Vagina (tissue), 2 donors: ENCODE data around the gene SHANK3. TPM values are rescaled to one million over a fixed set of nuclear protein-coding genes. Genes with fewer than 3 reads are reported as not detected.

Experiments used
- DNase-seq, 2 donors: peaks; one replicate each; pipeline ENCODE4 v3.0.0-alpha.2; 2017; ENCODE audit errors: extremely low spot score in 2 of 2
- H3K27ac ChIP-seq: fragments of 200-600 bp; sonication (generic); one replicate; pipeline ENCODE4 v1.5.1; 2019
- H3K27me3 ChIP-seq: fragments of 200-600 bp; sonication (generic); one replicate; pipeline ENCODE4 v1.5.1; 2019
- H3K36me3 ChIP-seq, 2 donors: fragments of 200-600 bp; sonication (generic); one replicate each; pipeline ENCODE4 v1.5.1; 2017 to 2019
- H3K4me1 ChIP-seq: fragments of 200-600 bp; sonication (generic); one replicate; pipeline ENCODE4 v1.5.1; 2019
- H3K4me3 ChIP-seq, 2 donors: fragments of 200-600 bp; sonication (generic); 1 replicate in 1 of 2; 2 replicates in 1 of 2; pipeline ENCODE4 v1.5.1; 2016 to 2019
- H3K9me3 ChIP-seq: fragments of 200-600 bp; sonication (generic); one replicate; pipeline ENCODE4 v1.5.1; 2019
- CTCF ChIP-seq, 3 experiments: fragments of 450-650 bp in 2 of 3; fragments of 200-600 bp in 1 of 3; sonication (generic) in 1 of 3; IDR thresholded peaks; one replicate each; pipeline ENCODE4 v1.5.1; 2017 to 2019; ENCODE audit warnings: antibody characterized with exemption in 3 of 3, mild to moderate bottlenecking in 2 of 3, moderate library complexity in 2 of 3
- POLR2A ChIP-seq, 2 donors: fragments of 450-650 bp; IDR thresholded peaks; one replicate each; pipeline ENCODE4 v1.6.1; 2017; ENCODE audit warnings: antibody characterized with exemption in 2 of 2, mild to moderate bottlenecking in 2 of 2, moderate library complexity in 2 of 2
- POLR2AphosphoS5 ChIP-seq, 2 donors: sonication (generic); formaldehyde crosslinking; IDR thresholded peaks; one replicate each; pipeline ENCODE4 v1.9.0; 2017; ENCODE audit warnings: antibody characterized with exemption in 2 of 2, mild to moderate bottlenecking in 2 of 2, low read depth in 1 of 2; ENCODE audit not compliant: insufficient read depth in 1 of 2
- intact Hi-C: fragments of 100-400 bp; cut with DNase I; formaldehyde crosslinking; loops from one replicate; pipeline ENCODE4 v1.15.1; 2023
- total RNA-seq: library from RNA; depleted of rRNA; stranded (reverse); fragments of >200 nt; gene quantifications from one replicate; pipeline ENCODE4 v1.2.3, GENCODE V29; 2016

Gene SHANK3
- total RNA-seq, 1 donor from 2014 or later, result 20.4 TPM

GRCh38 chr22:50674606-50675552 is 2.3 kb downstream of the SHANK3 start:
- peak overlapping the region; percentile 48 to 56 for H3K4me3 ChIP-seq
- peaks cover 18% of the 10 kb centered on the region for H3K4me1 ChIP-seq
- no peak overlapping the region for H3K27ac ChIP-seq
- DNase-seq, result peak in 1 of 2 donors; percentile 82
- intact Hi-C loops, result no loop called here
- no peaks in the 10 kb centered on the region for H3K36me3 ChIP-seq
- H3K9me3 ChIP-seq, result no peaks in the 10 kb centered on the region
- no peak for TF ChIP-seq POLR2AphosphoS5 (IDR thresholded peaks at IDR 0.05; ENCODE audit: insufficient read depth in 1 of 2, low read depth in 1 of 2)
- TF ChIP-seq CTCF (IDR thresholded peaks at IDR 0.05), result no peak
- no peak for TF ChIP-seq POLR2A (IDR thresholded peaks at IDR 0.05)
- H3K27me3 ChIP-seq, result peaks cover 6% of the 10 kb centered on the region

- intact Hi-C loops, result no loop called here
- H3K27ac ChIP-seq, result no peak overlapping the region
- H3K4me3 ChIP-seq, result peak overlapping the region; percentile 48 to 56
- peaks cover 18% of the 10 kb centered on the region for H3K4me1 ChIP-seq
- no peaks in the 10 kb centered on the region for H3K36me3 ChIP-seq
- DNase-seq, result peak; percentile 61 to 81
- no peaks in the 10 kb centered on the region for H3K9me3 ChIP-seq
- no peak for TF ChIP-seq POLR2A (IDR thresholded peaks at IDR 0.05)
- TF ChIP-seq CTCF (IDR thresholded peaks at IDR 0.05), result no peak
- no peak for TF ChIP-seq POLR2AphosphoS5 (IDR thresholded peaks at IDR 0.05; ENCODE audit: insufficient read depth in 1 of 2, low read depth in 1 of 2)
- H3K27me3 ChIP-seq, result peaks cover 6% of the 10 kb centered on the region
Measured at GRCh38 chr22:50675553-50676179, 3.0 kb downstream of the SHANK3 start.

GRCh38 chr22:50676180-50676636 is 3.6 kb downstream of the SHANK3 start:
- intact Hi-C loops, result no loop called here
- TF ChIP-seq CTCF (IDR thresholded peaks at IDR 0.05) (no peak), POLR2A (IDR thresholded peaks at IDR 0.05) (no peak), POLR2AphosphoS5 (IDR thresholded peaks at IDR 0.05; ENCODE audit: insufficient read depth in 1 of 2, low read depth in 1 of 2) (no peak)
- DNase-seq, result peak in 1 of 2 donors; percentile 84
- Histone ChIP-seq H3K4me3 (peak overlapping the region; percentile 24 to 48), H3K9me3 (no peaks in the 10 kb centered on the region), H3K36me3 (no peaks in the 10 kb centered on the region), H3K27me3 (peaks cover 6% of the 10 kb centered on the region), H3K4me1 (peaks cover 18% of the 10 kb centered on the region), H3K27ac (no peak overlapping the region)

GRCh38 chr22:50676661-50677492 is 4.3 kb downstream of the SHANK3 start:
- peak overlapping the region; percentile 24 to 48 for H3K4me3 ChIP-seq
- H3K27me3 ChIP-seq, result peaks cover 6% of the 10 kb centered on the region

More at GRCh38 chr22:50676661-50677492, 4.3 kb downstream of the SHANK3 start:
- DNase-seq, result peak in 1 of 2 donors; percentile 74
- Histone ChIP-seq H3K9me3 (no peaks in the 10 kb centered on the region), H3K4me1 (peaks cover 18% of the 10 kb centered on the region), H3K36me3 (no peaks in the 10 kb centered on the region), H3K27ac (no peak overlapping the region)
- TF ChIP-seq POLR2A (IDR thresholded peaks at IDR 0.05), result no peak
- TF ChIP-seq CTCF (IDR thresholded peaks at IDR 0.05), result no peak
- no peak for TF ChIP-seq POLR2AphosphoS5 (IDR thresholded peaks at IDR 0.05; ENCODE audit: insufficient read depth in 1 of 2, low read depth in 1 of 2)
- intact Hi-C loops, result no loop called here
